SK-N-SH (cell line): ENCODE measurements around the gene WNT9B. TPM values are rescaled to one million over a fixed set of nuclear protein-coding genes. Genes with fewer than 3 reads are reported as not detected.
A peak's percentile ranks its signal among the peaks of the same experiment; 100 is the strongest.
"Not testable (repeated sequence)": the region's sequence is repeated elsewhere in the genome, so short reads cannot be mapped to it uniquely, and the experiment has no call there.

Source experiments
- CTCF ChIA-PET: fragments of 300-600, 350-600 bp; formaldehyde crosslinking; extraction: SDS; loops from one replicate; lab custom pipeline; 2021; lab: Yijun Ruan, JAX
- POLR2A ChIA-PET: fragments of 350-600 bp; sonication (Branson Sonifier 250); formaldehyde crosslinking; extraction: SDS; loops from one replicate; lab custom pipeline; 2020; ENCODE audit warnings: antibody characterized with exemption, inconsistent platforms; lab: Yijun Ruan, JAX
- DNase-seq: peaks from one replicate; pipeline ENCODE4 v3.0.0; 2012
- H2AFZ ChIP-seq: fragments of 200-600 bp; sonication (generic); 2 replicates; pipeline ENCODE4 v1.8.1; 2016; ENCODE audit warnings: antibody characterized with exemption, mild to moderate bottlenecking, low read depth
- H3F3A ChIP-seq: fragments of 200-600 bp; sonication (generic); replicated peaks from 2 replicates; pipeline ENCODE3; 2016; ENCODE audit warnings: antibody characterized with exemption, mild to moderate bottlenecking; ENCODE audit not compliant: insufficient read depth
- H3K27ac ChIP-seq, 2 experiments: fragments of 200-500 bp in 1 of 2; fragments of 200-600 bp in 1 of 2; sonication (Bioruptor generic) in 1 of 2; sonication (generic), shearing (Covaris generic) in 1 of 2; 2 replicates each; pipeline versions ENCODE4 v1.5.1 to v1.6.1; 2014 to 2016; ENCODE audit warnings: low read depth in 2 of 2, inconsistent platforms in 1 of 2, low read length in 1 of 2, mild to moderate bottlenecking in 1 of 2, mixed read lengths in 1 of 2
- H3K27me3 ChIP-seq: fragments of 200-600 bp; sonication (generic), shearing (Covaris generic); 2 replicates; pipeline ENCODE4 v1.6.1; 2016; ENCODE audit warnings: mixed run types; ENCODE audit not compliant: insufficient read depth
- H3K36me3 ChIP-seq, 2 experiments: fragments of 200-500 bp in 1 of 2; fragments of 200-600 bp in 1 of 2; sonication (Bioruptor generic) in 1 of 2; sonication (generic) in 1 of 2; replicated peaks in 1 of 2; 2 replicates each; pipeline versions ENCODE3 to v1.5.1; 2014 to 2016; ENCODE audit warnings: low read length in 1 of 2, mild to moderate bottlenecking in 1 of 2; ENCODE audit not compliant: insufficient read depth in 2 of 2, control insufficient read depth in 1 of 2
- H3K4me1 ChIP-seq, 2 experiments: fragments of 200-500 bp in 1 of 2; fragments of 200-600 bp in 1 of 2; sonication (Bioruptor generic) in 1 of 2; sonication (generic), shearing (Covaris generic) in 1 of 2; 2 replicates each; pipeline versions ENCODE4 v1.5.1 to v1.6.1; 2014 to 2016; ENCODE audit warnings: low read depth in 1 of 2, low read length in 1 of 2, mixed run types in 1 of 2; ENCODE audit not compliant: insufficient read depth in 2 of 2, control insufficient read depth in 1 of 2
- H3K4me2 ChIP-seq: fragments of 200-600 bp; sonication (generic), shearing (Covaris generic); 2 replicates; pipeline ENCODE4 v1.6.1; 2017; ENCODE audit warnings: mixed run types
- H3K4me3 ChIP-seq, 2 experiments: fragments of 200-500 bp in 1 of 2; fragments of 200-600 bp in 1 of 2; sonication (Bioruptor generic) in 1 of 2; sonication (generic), shearing (Covaris generic) in 1 of 2; 2 replicates each; pipeline versions ENCODE4 v1.5.1 to v1.8.1; 2014 to 2016; ENCODE audit warnings: low read depth in 2 of 2, inconsistent platforms in 1 of 2, low read length in 1 of 2, mild to moderate bottlenecking in 1 of 2, mixed read lengths in 1 of 2, moderate library complexity in 1 of 2
- H3K79me2 ChIP-seq: fragments of 200-600 bp; sonication (generic); 2 replicates; pipeline ENCODE4 v1.8.1; 2017; ENCODE audit warnings: mild to moderate bottlenecking; ENCODE audit not compliant: insufficient read depth
- H3K9ac ChIP-seq: fragments of 200-600 bp; sonication (generic); 2 replicates; pipeline ENCODE4 v1.6.1; 2017; ENCODE audit warnings: mixed run types
- H3K9me2 ChIP-seq: fragments of 200-600 bp; sonication (generic); 2 replicates; pipeline ENCODE4 v1.6.1; 2017; ENCODE audit warnings: mixed run types
- H3K9me3 ChIP-seq: fragments of 200-600 bp; sonication (generic); 2 replicates; pipeline ENCODE4 v1.6.1; 2017; ENCODE audit warnings: mixed run types, mild to moderate bottlenecking, moderate library complexity
- H4K20me1 ChIP-seq: fragments of 200-600 bp; sonication (generic); 2 replicates; pipeline ENCODE4 v1.6.1; 2017; ENCODE audit warnings: mild to moderate bottlenecking, mixed run types; ENCODE audit not compliant: insufficient read depth
- CHD2 ChIP-seq: fragments of 150-350 bp; IDR thresholded peaks from 2 replicates; pipeline ENCODE4 v1.6.1; 2018; ENCODE audit warnings: low read length; ENCODE audit not compliant: partially characterized antibody
- CTCF ChIP-seq: fragments of 200-600 bp; sonication (generic); IDR thresholded peaks from 2 replicates; pipeline ENCODE4 v1.6.1; 2017; ENCODE audit warnings: antibody characterized with exemption, mild to moderate bottlenecking, moderate library complexity
- EP300 ChIP-seq, 2 experiments: IDR thresholded peaks; 2 replicates each; pipeline versions ENCODE4 v1.4.0 to v1.6.1; 2012; ENCODE audit warnings: borderline replicate concordance in 1 of 2, low read depth in 1 of 2, low read length in 1 of 2
- JUND ChIP-seq: IDR thresholded peaks from 2 replicates; pipeline ENCODE4 v1.4.0; 2012
- NRF1 ChIP-seq: IDR thresholded peaks from 2 replicates; pipeline ENCODE4 v1.6.1; 2012; ENCODE audit warnings: low read depth, mild to moderate bottlenecking, low read length
- SIN3A ChIP-seq: IDR thresholded peaks from 2 replicates; pipeline ENCODE4 v1.6.1; 2012; ENCODE audit warnings: low read depth, mild to moderate bottlenecking, low read length, moderate library complexity, borderline replicate concordance
- WGBS: methylation state at CpG from one replicate; pipeline ENCODE4 v1.1.6; 2017; ENCODE audit warnings: low lambda C conversion rate; 5-methylcytosine and 5-hydroxymethylcytosine counted together
- polyA plus RNA-seq, 3 experiments: library from polyadenylated mRNA; depleted of rRNA; stranded (reverse); fragments of >200 nt; gene quantifications; 2 replicates each; pipeline ENCODE4 v1.2.3, GENCODE V29; 2012
- TF ChIP-seq, protein P1 (sequence below): IDR thresholded peaks from 2 replicates; pipeline ENCODE4 v1.4.0; 2012; ENCODE audit warnings: low read depth, borderline replicate concordance

The WNT9B gene
- polyA plus RNA-seq, 1 of the 3 experiments (the other 2 are of a cell fraction) = not detected

- no peaks in the 10 kb centered on the region for H3K4me1 ChIP-seq
- H3K27ac ChIP-seq = no peak overlapping the region
- no peaks in the 10 kb centered on the region for H3K9me2 ChIP-seq
- ChIA-PET POLR2A (no interaction called here), CTCF (interaction anchor here (1.1 to 1.7 kb wide), 4 partner anchors 10 to 41 kb away, joined by 3 to 4 read pairs (median 4); no protein-coding TSS in a partner anchor)
- no peak for TF ChIP-seq JUND
- TF ChIP-seq, protein P1, sequence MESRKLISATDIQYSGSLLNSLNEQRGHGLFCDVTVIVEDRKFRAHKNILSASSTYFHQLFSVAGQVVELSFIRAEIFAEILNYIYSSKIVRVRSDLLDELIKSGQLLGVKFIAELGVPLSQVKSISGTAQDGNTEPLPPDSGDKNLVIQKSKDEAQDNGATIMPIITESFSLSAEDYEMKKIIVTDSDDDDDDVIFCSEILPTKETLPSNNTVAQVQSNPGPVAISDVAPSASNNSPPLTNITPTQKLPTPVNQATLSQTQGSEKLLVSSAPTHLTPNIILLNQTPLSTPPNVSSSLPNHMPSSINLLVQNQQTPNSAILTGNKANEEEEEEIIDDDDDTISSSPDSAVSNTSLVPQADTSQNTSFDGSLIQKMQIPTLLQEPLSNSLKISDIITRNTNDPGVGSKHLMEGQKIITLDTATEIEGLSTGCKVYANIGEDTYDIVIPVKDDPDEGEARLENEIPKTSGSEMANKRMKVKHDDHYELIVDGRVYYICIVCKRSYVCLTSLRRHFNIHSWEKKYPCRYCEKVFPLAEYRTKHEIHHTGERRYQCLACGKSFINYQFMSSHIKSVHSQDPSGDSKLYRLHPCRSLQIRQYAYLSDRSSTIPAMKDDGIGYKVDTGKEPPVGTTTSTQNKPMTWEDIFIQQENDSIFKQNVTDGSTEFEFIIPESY = no peak
- no peak for TF ChIP-seq NRF1
- TF ChIP-seq SIN3A = no peak
- no peak for TF ChIP-seq CTCF
- no peak for TF ChIP-seq CHD2
- no peak for TF ChIP-seq EP300 (IDR thresholded peaks at IDR 0.05; ENCODE audit: borderline replicate concordance in 1 of 2, low read depth in 1 of 2, low read length in 1 of 2)
- 62% methylated on average over 4 of the region's 4 CpGs for WGBS
- no peak overlapping the region for H3K4me2 ChIP-seq
- no peak overlapping the region for H3K9ac ChIP-seq
- no peak for DNase-seq
- H3K79me2 ChIP-seq = no peaks in the 10 kb centered on the region
- no peak overlapping the region for H3K4me3 ChIP-seq
- peaks cover 4% of the 10 kb centered on the region for H3F3A ChIP-seq
- 0 out of 2 replicates have a peak, but pooled peaks cover under 1% of the 10 kb centered on the region for H3K27me3 ChIP-seq
- no peaks in the 10 kb centered on the region for H4K20me1 ChIP-seq
- no peaks in the 10 kb centered on the region for H3K9me3 ChIP-seq
- H2AFZ ChIP-seq = no peak overlapping the region
- no peaks in the 10 kb centered on the region for H3K36me3 ChIP-seq
These were observed 66.1 kb downstream of the WNT9B start for GRCh38 chr17:46917516-46917915.

DNA sequence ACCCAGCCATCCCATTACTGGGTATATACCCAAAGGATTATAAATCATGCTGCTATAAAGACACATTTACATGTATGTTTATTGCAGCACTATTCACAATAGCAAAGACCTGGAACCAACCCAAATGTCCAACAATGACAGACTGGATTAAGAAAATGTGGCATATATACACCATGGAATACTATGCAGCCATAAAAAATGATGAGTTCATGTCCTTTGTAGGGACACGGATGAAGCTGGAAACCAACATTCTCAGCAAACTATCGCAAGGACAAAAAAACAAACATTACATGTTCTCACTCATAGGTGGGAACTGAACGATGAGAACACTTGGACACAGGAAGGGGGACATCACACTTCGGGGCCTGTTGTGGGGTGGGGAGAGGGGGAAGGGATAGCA lies 70.6 kb downstream of the WNT9B start:
- H3F3A ChIP-seq, H3K4me2 ChIP-seq, H3K27ac ChIP-seq, H3K27me3 ChIP-seq, H2AFZ ChIP-seq, POLR2A ChIA-PET, H3K9me2 ChIP-seq, H3K9me3 ChIP-seq, H3K9ac ChIP-seq, DNase-seq: not testable (repeated sequence)
- Histone ChIP-seq H3K79me2 (peaks cover 40% of the 10 kb centered on the region), H3K4me3 (peak overlapping the region in 1 of 2 experiments; percentile 82; a peak in 1 of 4 replicates), H3K36me3 (peaks cover 15 to 22% of the 10 kb centered on the region in 2 experiments), H4K20me1 (peaks cover 31% of the 10 kb centered on the region), H3K4me1 (peaks cover 3 to 28% of the 10 kb centered on the region in 2 experiments; a peak in 2 of 4 replicates)
- 68% methylated on average over 4 of the region's 4 CpGs for WGBS
- CTCF ChIA-PET = interaction anchor here (1.0 kb wide), 1 partner anchor 21 kb away, joined by 3 read pairs; no protein-coding TSS in a partner anchor
